PC-3 (cell line): ENCODE results near the gene IGFBP4. TPM values are rescaled to one million over a fixed set of nuclear protein-coding genes. Genes with fewer than 3 reads are reported as not detected.
A peak's percentile ranks its signal among the peaks of the same experiment; 100 is the strongest.

Experiments used
- ATAC-seq: fragments of 200-7000 bp; cut with Tn5 transposase; 2 replicates; pipeline ENCODE4 v1.9.1; 2020; ENCODE audit warnings: mild to moderate bottlenecking, moderate library complexity
- BruUV-seq: library from RNA; stranded (reverse); fragments of 400-500 nt; replicated peaks from 2 replicates; lab custom pipeline; 2021; lab: Mats Ljungman, UMichigan
- CTCF ChIA-PET: fragments of 300-600 bp; sonication (Branson Sonifier 250); formaldehyde crosslinking; loops from one replicate; lab custom pipeline; 2022; ENCODE audit warnings: antibody characterized with exemption; lab: Charles Lee
- POLR2A ChIA-PET: fragments of 300-600 bp; sonication (Branson Sonifier 250); formaldehyde crosslinking; loops from one replicate; lab custom pipeline; 2022; ENCODE audit warnings: antibody characterized with exemption; ENCODE audit not compliant: unreplicated experiment; lab: Charles Lee
- DNase-seq: peaks from one replicate; pipeline ENCODE4 v3.0.0-alpha.2; 2015
- H2AFZ ChIP-seq: fragments of 300-600 bp; sonication (generic); 2 replicates; pipeline ENCODE4 v1.6.0; 2016; ENCODE audit warnings: antibody characterized with exemption, low read length
- H3F3A ChIP-seq: fragments of 300-600 bp; sonication (generic); one replicate; pipeline ENCODE4 v1.6.0; 2017; ENCODE audit warnings: antibody characterized with exemption, low read length, control low read depth, mild to moderate bottlenecking; ENCODE audit not compliant: unreplicated experiment
- H3K27ac ChIP-seq: fragments of 300-600 bp; sonication (generic); 2 replicates; pipeline ENCODE4 v1.5.1; 2016; ENCODE audit warnings: mild to moderate bottlenecking, low read length
- H3K27me3 ChIP-seq: fragments of 300-600 bp; sonication (generic); 2 replicates; pipeline ENCODE4 v1.6.1; 2016; ENCODE audit warnings: low read length, mixed read lengths
- H3K36me3 ChIP-seq: fragments of 300-600 bp; sonication (generic); 2 replicates; pipeline ENCODE4 v1.6.1; 2016; ENCODE audit warnings: low read depth, mixed run types, low read length, mixed read lengths
- H3K4me1 ChIP-seq: fragments of 300-600 bp; sonication (generic); 2 replicates; pipeline ENCODE4 v1.5.1; 2016; ENCODE audit warnings: low read length; ENCODE audit not compliant: insufficient read depth
- H3K4me2 ChIP-seq: fragments of 300-600 bp; sonication (generic); 2 replicates; pipeline ENCODE4 v1.6.0; 2016; ENCODE audit warnings: low read length
- H3K4me3 ChIP-seq: fragments of 300-600 bp; sonication (generic); 2 replicates; pipeline ENCODE4 v1.5.1; 2016; ENCODE audit warnings: mild to moderate bottlenecking, low read length, mixed read lengths
- H3K79me2 ChIP-seq: fragments of 300-600 bp; sonication (generic); 2 replicates; pipeline ENCODE4 v1.6.1; 2017; ENCODE audit warnings: low read length, mixed read lengths
- H3K9ac ChIP-seq: fragments of 300-600 bp; sonication (generic); 2 replicates; pipeline ENCODE4 v1.6.0; 2016; ENCODE audit warnings: mild to moderate bottlenecking, low read length
- H3K9me2 ChIP-seq: fragments of 300-600 bp; sonication (generic); replicated peaks from 2 replicates; pipeline ENCODE4 v1.6.1; 2016; ENCODE audit warnings: mixed run types, low read length, mixed read lengths
- H3K9me3 ChIP-seq: fragments of 300-600 bp; sonication (generic); 2 replicates; pipeline ENCODE4 v1.6.1; 2016; ENCODE audit warnings: low read length, mixed read lengths
- H4K20me1 ChIP-seq: fragments of 300-600 bp; sonication (generic); 2 replicates; pipeline ENCODE4 v1.6.1; 2016; ENCODE audit warnings: low read length, mixed read lengths
- CTCF ChIP-seq: fragments of 300-600 bp; sonication (generic); conservative IDR thresholded peaks from 2 replicates; pipeline ENCODE4 v1.5.1; 2017; ENCODE audit warnings: antibody characterized with exemption, low read depth, mild to moderate bottlenecking, low read length
- EZH2 ChIP-seq: fragments of 300-600 bp; sonication (generic); IDR thresholded peaks from one replicate; pipeline ENCODE4 v1.6.1; 2017; ENCODE audit warnings: antibody characterized with exemption, mild to moderate bottlenecking, low read length; ENCODE audit not compliant: unreplicated experiment
- EZH2phosphoT487 ChIP-seq: fragments of 300-600 bp; sonication (generic); IDR thresholded peaks from 2 replicates; pipeline ENCODE4 v1.6.1; 2018; ENCODE audit warnings: mild to moderate bottlenecking, antibody characterized with exemption, low read length, borderline replicate concordance
- intact Hi-C: fragments of 100-400 bp; cut with micrococcal nuclease; formaldehyde crosslinking; loops from 2 replicates; pipeline ENCODE4 v1.9.0; 2023
- total RNA-seq: library from RNA; depleted of rRNA; stranded (reverse); fragments of >200 nt; gene quantifications from 2 replicates; pipeline ENCODE4 v1.2.3, GENCODE V29; 2014

IGFBP4 gene
- total RNA-seq, 1 experiment from 2014 or later = 164 TPM

GRCh38 chr17:40493697-40494096 is 50.4 kb downstream of the IGFBP4 start:
- CTCF ChIA-PET = no interaction called here
- H2AFZ ChIP-seq = no peak overlapping the region
- intact Hi-C loops = no loop called here
- no TSS peak for BruUV-seq
- ATAC-seq (no peak), DNase-seq (no peak)
- peak overlapping the region; percentile 21; the same call in 1 of the 2 replicates for H3K4me2 ChIP-seq
- peaks cover 52% of the 10 kb centered on the region for H3K79me2 ChIP-seq
- POLR2A ChIA-PET = no interaction called here
- H3K27ac ChIP-seq = 0 out of 2 replicates have a peak overlapping the region, but pooled peaks have one; percentile 4
- peaks cover 72% of the 10 kb centered on the region for H3K36me3 ChIP-seq
- H3K9me2 ChIP-seq = no peaks in the 10 kb centered on the region
- H3K9me3 ChIP-seq = no peaks in the 10 kb centered on the region
- peaks cover 22% of the 10 kb centered on the region; the same call in 1 of the 2 replicates for H4K20me1 ChIP-seq
- H3K27me3 ChIP-seq = no peaks in the 10 kb centered on the region
- H3K4me3 ChIP-seq = no peak overlapping the region
- H3K9ac ChIP-seq = no peak overlapping the region
- H3F3A ChIP-seq = peaks cover 7% of the 10 kb centered on the region
- TF ChIP-seq EZH2 (no peak), EZH2phosphoT487 (no peak), CTCF (no peak)
- peaks cover 62% of the 10 kb centered on the region for H3K4me1 ChIP-seq

GRCh38 chr17:40495140-40495539 is 51.9 kb downstream of the IGFBP4 start:
- intact Hi-C loops = no loop called here
- DNase-seq (no peak), ATAC-seq (no peak)
- no TSS peak for BruUV-seq
- Histone ChIP-seq H2AFZ (no peak overlapping the region), H3K4me2 (peak overlapping the region; percentile 90), H4K20me1 (peaks cover 29% of the 10 kb centered on the region; the same call in 1 of the 2 replicates), H3K27ac (no peak overlapping the region), H3F3A (peaks cover 7% of the 10 kb centered on the region), H3K4me1 (peaks cover 57% of the 10 kb centered on the region), H3K27me3 (no peaks in the 10 kb centered on the region), H3K79me2 (peaks cover 67% of the 10 kb centered on the region), H3K36me3 (peaks cover 71% of the 10 kb centered on the region), H3K4me3 (peak overlapping the region; percentile 81; the same call in 1 of the 2 replicates), H3K9me3 (no peaks in the 10 kb centered on the region), H3K9ac (no peak overlapping the region), H3K9me2 (no peaks in the 10 kb centered on the region)
- CTCF ChIA-PET = no interaction called here
- POLR2A ChIA-PET = no interaction called here
- TF ChIP-seq EZH2phosphoT487 = no peak

GRCh38 chr17:40496170-40496569 is 52.9 kb downstream of the IGFBP4 start:
- ATAC-seq (no peak), DNase-seq (no peak)
- peak overlapping the region; percentile 81 for H3K4me3 ChIP-seq
- CTCF ChIA-PET = interaction anchor here (0.6 kb wide), 1 partner anchor 46 kb away, joined by 4 read pairs; no protein-coding TSS in a partner anchor
- H3K27me3 ChIP-seq = no peaks in the 10 kb centered on the region
- peaks cover 7% of the 10 kb centered on the region for H3F3A ChIP-seq
- H2AFZ ChIP-seq = no peak overlapping the region
- no TSS peak for BruUV-seq
- POLR2A ChIA-PET = no interaction called here
- peaks cover 47% of the 10 kb centered on the region for H3K4me1 ChIP-seq
- peaks cover 66% of the 10 kb centered on the region for H3K36me3 ChIP-seq
- no peak overlapping the region for H3K9ac ChIP-seq
- TF ChIP-seq CTCF (no peak), EZH2 (no peak), EZH2phosphoT487 (no peak)
- peak overlapping the region; percentile 90 for H3K4me2 ChIP-seq
- no peaks in the 10 kb centered on the region for H3K9me3 ChIP-seq
- 0 out of 2 replicates have a peak overlapping the region, but pooled peaks have one; percentile 7 for H3K27ac ChIP-seq
- H4K20me1 ChIP-seq = peaks cover 32% of the 10 kb centered on the region; the same call in 1 of the 2 replicates
- no peaks in the 10 kb centered on the region for H3K9me2 ChIP-seq
- H3K79me2 ChIP-seq = peaks cover 77% of the 10 kb centered on the region
- intact Hi-C loops = no loop called here
